ENCODE measurements around the gene IGFBP2. TPM values are rescaled to one million over a fixed set of nuclear protein-coding genes. Genes with fewer than 3 reads are reported as not detected.

The IGFBP2 gene
- total RNA-seq, 1 experiment from 2014 or later, result 0.32 TPM

GRCh38 chr2:216666461-216667233, 33.4 kb downstream of the IGFBP2 start:
- Histone ChIP-seq H3K36me3 (no peaks in the 10 kb centered on the region), H3K9me3 (replicated peaks) (no peaks in the 10 kb centered on the region), H3K4me1 (replicated peaks) (no peaks in the 10 kb centered on the region), H3K27me3 (replicated peaks) (0 out of 2 replicates have a peak, but pooled peaks cover 5% of the 10 kb centered on the region), H3K4me3 (no peak overlapping the region), H3K27ac (no peak overlapping the region)
- peak; percentile 59 to 69 for DNase-seq (ENCODE audit: low read depth in 1 of 2, low spot score in 2 of 2)

- Histone ChIP-seq H3K27me3 (replicated peaks) (0 out of 2 replicates have a peak, but pooled peaks cover 5% of the 10 kb centered on the region), H3K4me1 (replicated peaks) (no peaks in the 10 kb centered on the region), H3K36me3 (no peaks in the 10 kb centered on the region), H3K4me3 (no peak overlapping the region), H3K9me3 (replicated peaks) (no peaks in the 10 kb centered on the region), H3K27ac (no peak overlapping the region)
- no peak for DNase-seq (ENCODE audit: low read depth in 1 of 2, low spot score in 2 of 2)
Measured at GRCh38 chr2:216670266-216671080, 37.3 kb downstream of the IGFBP2 start.

GRCh38 chr2:216671081-216671411, 37.8 kb downstream of the IGFBP2 start:
- Histone ChIP-seq H3K27me3 (replicated peaks) (peaks cover 5% of the 10 kb centered on the region; the same call in 1 of the 2 replicates), H3K36me3 (no peaks in the 10 kb centered on the region), H3K27ac (no peak overlapping the region), H3K4me3 (no peak overlapping the region), H3K4me1 (replicated peaks) (no peaks in the 10 kb centered on the region), H3K9me3 (replicated peaks) (no peaks in the 10 kb centered on the region)
- DNase-seq (ENCODE audit: low read depth in 1 of 2, low spot score in 2 of 2), result no peak

- no peak for DNase-seq (ENCODE audit: low read depth in 1 of 2, low spot score in 2 of 2)
- no peaks in the 10 kb centered on the region for H3K9me3 ChIP-seq (replicated peaks)
- no peaks in the 10 kb centered on the region for H3K36me3 ChIP-seq
- H3K4me3 ChIP-seq, result no peak overlapping the region
- H3K4me1 ChIP-seq (replicated peaks), result no peaks in the 10 kb centered on the region
- H3K27ac ChIP-seq, result no peak overlapping the region
- H3K27me3 ChIP-seq (replicated peaks), result peaks cover 5% of the 10 kb centered on the region; the same call in 1 of the 2 replicates
Measured at GRCh38 chr2:216671791-216672343, 38.6 kb downstream of the IGFBP2 start.

- no peaks in the 10 kb centered on the region for H3K4me1 ChIP-seq (replicated peaks)
- no peaks in the 10 kb centered on the region for H3K9me3 ChIP-seq (replicated peaks)
- no peaks in the 10 kb centered on the region for H3K36me3 ChIP-seq
- peaks cover 5% of the 10 kb centered on the region; the same call in 1 of the 2 replicates for H3K27me3 ChIP-seq (replicated peaks)
- no peak for DNase-seq (ENCODE audit: low read depth in 1 of 2, low spot score in 2 of 2)
- H3K4me3 ChIP-seq, result no peak overlapping the region
- H3K27ac ChIP-seq, result no peak overlapping the region
Measured at GRCh38 chr2:216672466-216672865, 39.2 kb downstream of the IGFBP2 start.

GRCh38 chr2:216673021-216673420, 39.8 kb downstream of the IGFBP2 start:
- H3K4me3 ChIP-seq, result no peak overlapping the region
- no peak for DNase-seq (ENCODE audit: low read depth in 1 of 2, low spot score in 2 of 2)
- H3K27ac ChIP-seq, result no peak overlapping the region
- H3K27me3 ChIP-seq (replicated peaks), result peaks cover 5% of the 10 kb centered on the region; the same call in 1 of the 2 replicates
- no peaks in the 10 kb centered on the region for H3K4me1 ChIP-seq (replicated peaks)
- no peaks in the 10 kb centered on the region for H3K36me3 ChIP-seq
- H3K9me3 ChIP-seq (replicated peaks), result no peaks in the 10 kb centered on the region

DNA sequence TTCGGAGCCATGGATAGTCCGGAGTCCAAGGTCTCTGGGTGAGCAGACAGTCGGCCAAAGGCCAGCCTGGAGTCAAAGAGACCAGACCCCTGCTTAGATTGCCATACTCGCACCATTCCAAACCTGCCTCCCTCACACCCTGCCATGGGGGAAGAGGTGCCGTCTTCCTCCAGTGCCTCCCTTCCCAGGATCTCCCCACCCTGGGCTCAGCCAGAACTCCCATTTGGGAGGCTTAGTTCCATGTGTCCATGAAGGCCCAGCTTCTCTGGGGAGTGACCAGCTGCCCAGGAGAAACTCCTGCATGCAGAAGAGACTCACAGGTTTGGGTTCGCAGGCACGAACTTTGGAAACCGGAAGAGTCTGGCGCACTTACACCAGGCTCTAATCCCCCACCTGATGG, 40.4 kb downstream of the IGFBP2 start:
- H3K27ac ChIP-seq, result no peak overlapping the region
- H3K36me3 ChIP-seq, result no peaks in the 10 kb centered on the region

GRCh38 chr2:216674376-216674775, 41.2 kb downstream of the IGFBP2 start:
- Histone ChIP-seq H3K9me3 (replicated peaks) (no peaks in the 10 kb centered on the region), H3K27ac (no peak overlapping the region), H3K36me3 (no peaks in the 10 kb centered on the region), H3K4me3 (no peak overlapping the region), H3K4me1 (replicated peaks) (no peaks in the 10 kb centered on the region), H3K27me3 (replicated peaks) (peaks cover 5% of the 10 kb centered on the region; the same call in 1 of the 2 replicates)
- DNase-seq (ENCODE audit: low read depth in 1 of 2, low spot score in 2 of 2), result no peak

More for the DNA sequence above, 40.4 kb downstream of the IGFBP2 start:
- Histone ChIP-seq H3K27me3 (replicated peaks) (peaks cover 5% of the 10 kb centered on the region; the same call in 1 of the 2 replicates), H3K4me3 (no peak overlapping the region), H3K9me3 (replicated peaks) (no peaks in the 10 kb centered on the region), H3K4me1 (replicated peaks) (no peaks in the 10 kb centered on the region)
- no peak for DNase-seq (ENCODE audit: low read depth in 1 of 2, low spot score in 2 of 2)

DNA sequence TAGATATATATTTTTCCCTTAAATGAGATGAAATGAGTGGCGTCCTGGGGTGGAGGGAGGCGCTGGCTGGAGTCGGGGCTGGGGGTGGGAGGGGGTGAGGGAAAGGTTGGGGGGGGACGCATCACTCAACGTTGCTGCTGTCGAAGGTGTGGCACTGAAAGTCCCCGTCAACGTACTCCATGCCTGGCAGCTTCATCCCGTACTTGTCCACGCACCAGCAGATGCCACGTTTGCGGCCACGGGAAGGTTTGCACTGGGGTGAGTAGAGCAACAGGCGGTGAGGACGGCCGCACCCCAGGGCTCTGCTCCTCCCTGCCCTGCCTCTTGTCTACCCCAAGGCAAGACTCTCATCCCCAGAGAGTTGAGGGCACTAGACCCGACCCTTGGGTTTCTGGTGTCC, 43.4 kb downstream of the IGFBP2 start:
- H3K27ac ChIP-seq, result no peak overlapping the region
- H3K27me3 ChIP-seq (replicated peaks), result no peaks in the 10 kb centered on the region; the same call in 1 of the 2 replicates
- no peak overlapping the region for H3K4me3 ChIP-seq
- H3K36me3 ChIP-seq, result no peaks in the 10 kb centered on the region
- no peaks in the 10 kb centered on the region for H3K9me3 ChIP-seq (replicated peaks)
- no peak for DNase-seq (ENCODE audit: low read depth in 1 of 2, low spot score in 2 of 2)
- no peaks in the 10 kb centered on the region for H3K4me1 ChIP-seq (replicated peaks)

DNA sequence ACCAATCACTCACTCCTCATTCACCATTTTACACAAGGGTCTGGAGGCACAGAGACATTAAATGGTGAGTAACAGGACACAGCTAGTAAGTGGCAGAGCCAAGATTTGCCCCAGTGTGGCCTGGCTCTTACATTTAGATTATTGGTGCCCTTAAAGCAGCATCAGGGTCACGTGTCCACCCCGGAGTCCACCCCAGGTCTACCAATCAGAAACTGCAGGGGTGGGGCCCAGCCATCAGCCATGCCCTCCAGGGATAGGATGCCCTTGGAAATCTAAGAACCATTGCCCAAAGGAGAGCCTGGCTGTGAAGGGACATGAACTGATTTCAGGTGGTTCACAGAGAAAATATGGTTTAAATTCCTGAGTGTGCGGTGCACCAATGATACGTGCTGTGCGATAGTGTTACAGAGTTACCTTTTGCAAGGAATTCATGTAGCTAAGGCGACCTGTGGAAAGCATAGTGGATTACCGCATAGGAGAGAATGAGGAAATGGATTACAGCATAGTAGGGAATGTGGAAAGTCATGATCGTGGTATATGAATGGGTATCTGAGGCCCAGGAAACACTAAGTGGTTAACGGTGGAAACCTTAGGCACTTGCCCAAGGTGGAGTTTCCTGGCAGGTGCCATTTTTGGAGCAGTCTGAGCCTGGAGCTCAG, 44.3 kb downstream of the IGFBP2 start:
- H3K4me3 ChIP-seq, result no peak overlapping the region
- H3K27ac ChIP-seq, result no peak overlapping the region
- DNase-seq (ENCODE audit: low read depth in 1 of 2, low spot score in 2 of 2), result no peak

DNA sequence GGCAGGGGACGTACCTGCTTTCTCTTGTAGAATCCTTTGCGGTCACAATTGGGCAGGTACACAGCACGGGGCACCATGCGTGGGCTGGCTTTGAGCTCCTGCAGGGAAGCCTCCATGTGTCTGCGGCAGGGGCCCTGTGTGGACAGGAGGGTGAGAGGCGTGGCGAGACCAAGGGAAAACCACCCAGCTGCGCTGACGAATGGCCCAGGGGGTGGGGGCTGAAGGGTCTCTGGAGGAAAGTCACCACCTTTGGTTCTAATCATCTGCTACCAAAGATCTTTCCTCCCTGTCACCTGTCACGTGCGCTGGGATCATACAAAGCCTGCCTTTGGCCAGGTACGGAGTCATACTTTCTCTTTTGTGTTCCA, 44.9 kb downstream of the IGFBP2 start:
- Histone ChIP-seq H3K27me3 (replicated peaks) (no peaks in the 10 kb centered on the region; the same call in 1 of the 2 replicates), H3K4me3 (no peak overlapping the region), H3K9me3 (replicated peaks) (no peaks in the 10 kb centered on the region), H3K4me1 (replicated peaks) (peaks cover 11% of the 10 kb centered on the region), H3K27ac (no peak overlapping the region), H3K36me3 (no peaks in the 10 kb centered on the region)
- no peak for DNase-seq (ENCODE audit: low read depth in 1 of 2, low spot score in 2 of 2)

More for the DNA sequence above, 44.3 kb downstream of the IGFBP2 start:
- Histone ChIP-seq H3K4me1 (replicated peaks) (peaks cover 7% of the 10 kb centered on the region), H3K27me3 (replicated peaks) (no peaks in the 10 kb centered on the region; the same call in 1 of the 2 replicates), H3K9me3 (replicated peaks) (no peaks in the 10 kb centered on the region), H3K36me3 (no peaks in the 10 kb centered on the region)

- Histone ChIP-seq H3K9me3 (replicated peaks) (no peaks in the 10 kb centered on the region), H3K27ac (no peak overlapping the region), H3K4me3 (no peak overlapping the region), H3K4me1 (replicated peaks) (peaks cover 11% of the 10 kb centered on the region), H3K36me3 (no peaks in the 10 kb centered on the region), H3K27me3 (replicated peaks) (no peaks in the 10 kb centered on the region; the same call in 1 of the 2 replicates)
- DNase-seq (ENCODE audit: low read depth in 1 of 2, low spot score in 2 of 2), result no peak
Measured at GRCh38 chr2:216678813-216679657, 45.8 kb downstream of the IGFBP2 start.

- Histone ChIP-seq H3K4me3 (no peak overlapping the region), H3K4me1 (replicated peaks) (peaks cover 11% of the 10 kb centered on the region), H3K27ac (no peak overlapping the region), H3K36me3 (no peaks in the 10 kb centered on the region), H3K9me3 (replicated peaks) (no peaks in the 10 kb centered on the region), H3K27me3 (replicated peaks) (no peaks in the 10 kb centered on the region; the same call in 1 of the 2 replicates)
- no peak for DNase-seq (ENCODE audit: low read depth in 1 of 2, low spot score in 2 of 2)
Measured at GRCh38 chr2:216679658-216680024, 46.4 kb downstream of the IGFBP2 start.

Data from SJSA1 (cell line).